GM21717 (cell line): ENCODE data around the gene PTPRN2.
"Not testable (repeated sequence)": the region's sequence is repeated elsewhere in the genome, so short reads cannot be mapped to it uniquely, and the experiment has no call there.

Source experiments
- ATAC-seq: cut with Tn5 transposase; IDR thresholded peaks from one replicate; pipeline ENCODE4 v1.9.1; 2021; ENCODE audit warnings: mild to moderate bottlenecking, moderate library complexity; ENCODE audit not compliant: unreplicated experiment

Gene PTPRN2

DNA sequence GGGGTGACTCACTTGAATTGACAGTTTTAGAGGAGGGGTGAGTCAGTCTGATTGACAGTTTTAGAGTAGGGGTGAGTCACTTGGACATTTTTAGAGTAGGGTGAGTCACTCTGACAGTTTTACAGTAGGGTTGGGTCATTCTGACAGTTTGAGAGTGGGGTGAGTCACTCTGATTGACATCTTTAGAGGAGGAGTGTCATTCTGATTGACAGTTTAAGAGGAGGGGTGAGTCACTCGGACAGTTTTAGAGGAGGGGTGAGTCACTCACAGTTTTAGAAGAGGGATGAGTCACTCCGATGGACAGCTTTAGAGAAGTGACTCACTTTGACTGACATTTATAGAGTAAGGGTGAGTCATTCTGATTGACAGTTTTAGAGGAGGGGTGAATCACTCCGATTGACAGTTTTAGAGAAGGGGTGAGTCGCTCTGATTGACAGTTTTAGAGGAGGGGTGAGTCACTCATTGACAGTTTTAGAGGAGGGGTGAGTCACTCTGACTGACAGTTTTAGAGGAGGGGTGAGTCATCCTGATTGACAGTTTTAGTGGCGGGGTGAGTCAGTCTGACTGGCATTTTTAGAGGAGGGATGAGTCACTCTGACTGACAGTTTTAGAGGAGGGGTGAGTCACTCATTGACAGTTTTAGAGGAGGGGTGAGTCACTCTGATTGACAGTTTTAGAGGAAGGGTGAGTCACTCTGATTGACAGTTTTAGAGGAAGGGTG is 655.0 kb downstream of the PTPRN2 start:
- ATAC-seq = no peak

DNA sequence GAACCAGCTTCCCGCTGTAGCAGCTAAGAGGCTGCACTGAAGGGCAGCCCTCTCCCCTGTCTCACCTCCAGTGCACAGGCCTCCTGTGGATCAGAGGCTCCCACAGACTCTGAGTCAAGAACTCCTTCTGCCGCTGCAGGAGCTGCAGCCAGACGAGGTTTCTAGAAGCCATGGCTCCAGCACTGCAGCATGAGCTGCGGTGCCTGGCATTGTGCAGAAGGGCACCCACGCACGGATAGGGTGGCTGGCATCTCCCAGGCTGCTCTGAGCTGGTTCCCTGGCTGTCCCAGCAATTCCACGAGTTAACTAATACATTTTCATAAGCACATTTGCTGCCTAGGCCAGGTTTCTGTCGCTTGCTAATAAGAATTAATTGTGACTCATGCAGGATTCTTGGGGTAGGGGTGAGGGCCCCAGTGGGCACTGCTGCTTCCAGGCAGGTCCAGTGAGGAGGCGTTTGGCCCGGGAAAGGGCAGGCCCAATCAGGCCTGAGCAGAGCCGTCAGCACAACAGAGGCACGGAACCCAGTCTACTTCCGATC is 656.6 kb downstream of the PTPRN2 start:
- ATAC-seq = no peak

DNA sequence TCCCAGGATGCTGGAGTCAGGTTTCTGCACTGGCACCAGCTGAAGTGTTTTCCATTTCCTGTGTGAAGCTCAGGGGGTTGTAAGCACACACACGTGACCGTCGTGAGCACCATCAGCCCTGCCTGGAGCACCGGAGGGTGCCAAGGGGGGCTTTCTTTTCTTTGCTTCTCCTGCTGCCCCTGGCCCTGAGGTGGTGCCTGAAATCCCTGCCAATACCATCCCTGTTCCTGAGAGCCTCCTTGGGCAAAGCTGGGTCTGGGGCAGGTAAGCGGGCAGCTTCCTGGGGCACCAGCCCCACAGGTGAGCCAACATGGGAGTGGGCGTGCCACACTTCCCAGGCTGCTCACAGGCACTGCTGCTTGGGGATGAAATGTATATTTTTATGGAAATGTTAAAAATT is 657.2 kb downstream of the PTPRN2 start:
- ATAC-seq = no peak

DNA sequence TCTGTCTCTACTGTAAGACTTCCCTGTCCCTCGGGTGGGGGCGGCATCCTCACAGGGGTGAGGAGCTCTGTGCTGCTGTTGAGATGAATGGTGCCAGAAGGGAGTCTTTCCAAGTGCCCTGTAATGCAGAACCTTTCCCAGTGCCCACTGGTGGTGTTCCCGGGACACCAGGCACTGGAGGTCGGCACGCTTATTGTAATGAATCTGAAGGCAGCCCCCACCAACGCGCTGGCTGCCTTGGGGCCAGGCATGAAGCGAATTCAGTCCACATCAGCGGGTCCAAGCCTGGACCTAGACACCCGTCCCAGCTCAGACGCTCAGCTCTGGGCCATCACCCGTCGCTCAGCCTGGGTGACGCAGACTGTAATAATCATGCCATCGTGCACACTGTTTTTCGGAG is 658.0 kb downstream of the PTPRN2 start:
- ATAC-seq = no peak

- no peak for ATAC-seq
These were observed 658.7 kb downstream of the PTPRN2 start for GRCh38 chr7:157928808-157929425.

DNA sequence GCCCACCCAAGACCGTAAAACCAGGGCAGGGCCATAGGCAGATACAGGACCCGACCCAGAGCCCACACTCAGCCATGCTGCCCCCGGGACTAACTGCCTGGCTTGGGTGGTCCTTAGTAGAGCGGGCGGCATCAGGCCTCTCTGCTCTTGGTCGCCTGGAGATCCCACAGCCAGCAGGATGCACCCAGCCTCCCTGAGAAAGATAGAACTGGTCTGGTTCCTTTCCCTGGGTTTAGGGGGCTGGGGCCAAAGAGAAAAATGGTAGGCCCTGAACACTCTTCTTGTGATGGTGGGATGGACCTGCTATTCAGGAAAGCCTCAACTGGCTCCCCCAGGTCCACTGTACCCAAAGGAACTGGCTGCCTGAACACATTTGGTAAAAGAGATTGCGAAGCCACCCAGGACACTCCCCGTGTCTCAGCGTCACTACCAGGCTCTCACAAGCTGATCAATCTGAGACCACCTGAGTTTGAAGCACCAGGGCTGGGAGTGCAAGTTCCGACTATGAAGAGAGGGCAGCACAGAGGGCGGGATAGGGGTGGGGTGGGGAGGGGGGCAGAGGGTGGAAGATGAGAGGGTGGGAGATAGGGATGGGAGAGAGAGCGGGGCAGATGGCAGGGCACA is 659.3 kb downstream of the PTPRN2 start:
- ATAC-seq = no peak

DNA sequence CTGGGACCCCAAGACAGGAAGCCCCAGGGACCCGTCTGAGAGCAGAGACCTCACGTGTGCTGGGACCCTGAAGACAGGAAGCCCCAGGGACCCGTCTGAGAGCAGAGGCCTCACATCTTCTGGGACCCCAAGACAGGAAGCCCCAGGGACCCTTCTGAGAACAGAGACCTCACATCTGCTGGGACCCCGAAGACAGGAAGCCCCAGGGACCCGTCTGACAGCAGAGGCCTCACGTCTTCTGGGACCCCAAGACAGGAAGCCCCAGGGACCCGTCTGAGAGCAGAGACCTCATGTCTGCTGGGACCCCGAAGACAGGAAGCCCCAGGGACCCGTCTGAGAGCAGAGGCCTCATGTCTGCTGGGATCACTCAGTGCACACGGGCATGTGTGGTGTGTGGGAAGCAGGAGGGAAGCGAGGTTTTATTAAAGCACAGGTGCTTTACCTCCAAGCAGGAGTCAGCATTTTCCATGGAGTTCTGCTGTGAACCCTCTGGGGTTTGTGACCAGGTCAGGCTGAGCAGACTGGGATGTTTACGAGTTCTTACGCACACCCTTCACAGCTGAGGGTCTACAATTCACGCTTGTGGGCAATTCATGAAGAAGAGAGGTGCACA is 660.2 kb downstream of the PTPRN2 start:
- ATAC-seq = no peak

DNA sequence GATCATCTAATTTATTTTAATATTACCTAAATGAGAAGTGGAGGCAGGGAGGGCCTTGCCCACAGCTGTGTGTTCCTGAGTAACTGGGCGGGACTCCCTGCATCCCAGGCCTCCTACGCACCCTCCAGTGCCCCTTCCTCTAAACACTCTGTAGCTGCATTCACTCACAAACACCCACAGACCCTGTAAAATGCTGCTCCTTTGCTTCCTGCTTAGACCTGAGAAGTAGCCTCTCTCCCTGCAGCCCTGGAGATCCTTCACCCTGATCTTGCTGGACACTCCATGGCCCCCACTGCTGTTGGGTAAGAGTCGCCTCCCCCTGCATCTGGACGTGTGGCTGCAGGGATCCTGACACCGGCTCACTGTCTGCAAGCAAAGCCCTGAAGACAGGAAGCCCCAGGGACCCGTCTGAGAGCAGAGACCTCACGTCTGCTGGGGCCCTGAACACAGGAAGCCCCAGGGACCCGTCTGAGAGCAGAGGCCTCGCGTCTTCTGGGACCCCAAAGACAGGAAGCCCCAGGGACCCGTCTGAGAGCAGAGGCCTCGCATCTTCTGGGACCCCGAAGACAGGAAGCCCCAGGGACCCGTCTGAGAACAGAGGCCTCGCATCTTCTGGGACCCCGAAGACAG is 661.0 kb downstream of the PTPRN2 start:
- no peak for ATAC-seq

GRCh38 chr7:157926107-157926506 is 661.5 kb downstream of the PTPRN2 start:
- ATAC-seq = no peak

GRCh38 chr7:157925383-157925875 is 662.2 kb downstream of the PTPRN2 start:
- no peak for ATAC-seq

DNA sequence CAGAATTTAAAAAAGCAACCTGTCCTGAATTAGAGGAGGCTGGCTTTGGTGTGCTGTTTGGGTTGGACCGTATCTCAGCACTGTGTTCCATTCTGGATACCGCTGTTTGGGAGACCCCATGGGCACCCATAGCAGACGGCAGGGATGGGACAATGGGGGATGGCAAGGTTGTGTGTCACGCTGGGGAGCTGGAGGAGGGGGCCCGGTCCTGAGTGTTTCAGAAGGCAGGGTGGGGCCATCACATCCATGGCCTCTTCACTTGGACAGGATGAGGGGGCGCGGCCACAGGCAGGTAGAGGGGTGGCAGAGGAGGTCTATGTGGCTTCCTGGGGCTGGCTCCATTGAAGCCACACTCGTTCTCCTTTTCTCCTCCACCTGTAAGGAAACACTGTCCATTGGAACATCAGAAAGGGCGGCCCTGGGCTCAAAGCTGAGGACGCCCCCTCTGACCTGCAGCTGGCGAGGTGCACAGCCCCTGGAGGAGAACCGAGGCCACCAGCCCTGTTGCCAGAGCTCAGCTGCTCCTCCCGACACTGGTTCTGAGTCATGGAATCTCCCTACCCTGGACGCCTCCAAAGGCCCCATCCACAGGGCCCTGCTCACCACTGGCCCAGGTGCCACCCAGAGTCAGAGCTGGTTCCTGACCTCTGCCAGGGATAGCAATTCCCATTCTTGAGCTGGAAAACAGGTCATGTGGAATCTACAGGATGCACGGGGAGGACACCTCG is 663.6 kb downstream of the PTPRN2 start:
- ATAC-seq = no peak

DNA sequence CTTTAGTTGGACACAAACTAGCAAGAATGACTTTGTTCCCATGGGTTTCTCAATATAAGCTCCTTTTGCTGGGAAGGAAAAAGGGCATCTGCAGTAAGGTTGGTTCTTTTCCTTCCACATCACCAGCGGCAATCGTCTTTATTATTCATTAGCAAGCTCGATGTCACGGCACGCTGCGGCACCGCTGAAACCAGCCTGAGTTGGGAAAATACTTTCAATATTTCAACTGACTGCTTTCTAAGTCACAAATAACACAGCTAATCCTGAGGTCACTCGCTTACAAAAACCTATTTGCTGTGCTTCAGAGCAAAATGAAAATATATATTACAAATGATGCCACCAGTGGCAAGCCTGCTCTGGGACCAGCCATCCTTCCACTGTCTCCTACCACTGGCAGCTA is 665.0 kb downstream of the PTPRN2 start:
- ATAC-seq = no peak

- no peak for ATAC-seq
These were observed 669.1 kb downstream of the PTPRN2 start for GRCh38 chr7:157918326-157919080.

GRCh38 chr7:157916946-157917640 is 670.5 kb downstream of the PTPRN2 start:
- no peak for ATAC-seq

DNA sequence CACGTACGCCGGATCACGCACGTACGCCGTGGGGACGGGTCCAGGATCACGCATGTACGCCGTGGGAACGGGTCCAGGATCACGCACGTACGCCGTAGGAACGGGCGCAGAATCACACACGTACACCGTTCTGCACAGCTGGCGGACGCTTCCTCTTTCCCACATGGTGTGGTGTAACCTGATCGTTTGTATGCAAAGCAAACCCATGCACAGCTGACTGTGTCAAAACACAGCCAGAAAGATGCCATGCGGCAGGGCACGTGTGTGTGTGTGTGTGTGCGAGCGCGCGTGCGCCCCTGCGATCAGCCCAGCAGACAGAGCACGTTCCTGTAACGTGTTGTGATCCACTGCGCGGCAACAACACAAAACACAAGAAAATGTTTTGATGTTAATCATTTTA is 677.2 kb downstream of the PTPRN2 start:
- ATAC-seq = no peak

GRCh38 chr7:157910045-157910444 is 677.6 kb downstream of the PTPRN2 start:
- not testable (repeated sequence) for ATAC-seq

DNA sequence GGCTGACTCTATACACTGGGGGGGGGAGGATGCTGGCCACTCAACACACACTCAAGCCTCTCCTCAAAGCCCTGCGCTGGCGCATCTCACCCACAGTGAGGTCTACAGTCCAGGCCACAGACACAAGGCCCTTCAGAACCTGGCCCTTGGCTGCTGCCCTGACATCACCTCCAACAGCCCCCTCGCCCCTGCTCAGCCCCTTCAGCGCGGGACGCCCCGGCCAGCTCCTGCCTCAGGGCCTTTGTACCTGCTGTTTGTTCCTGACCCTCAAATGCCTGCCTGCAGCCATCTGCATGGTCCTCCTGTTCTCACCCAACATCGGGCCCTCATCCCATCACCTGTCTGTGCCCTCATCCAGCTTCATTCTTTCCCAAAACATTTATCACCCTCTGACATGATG is 678.3 kb downstream of the PTPRN2 start:
- no peak for ATAC-seq

- no peak for ATAC-seq
These were observed 679.4 kb downstream of the PTPRN2 start for GRCh38 chr7:157908006-157908782.
